ENCODE measurements around the gene ASCL4. TPM values are rescaled to one million over a fixed set of nuclear protein-coding genes. Genes with fewer than 3 reads are reported as not detected.

Gene ASCL4
- polyA plus RNA-seq, 2 of the 4 experiments (the other 2 are of a cell fraction) = not detected

- CTCF ChIA-PET = no interaction called here
- TF ChIP-seq SMC3 (IDR thresholded peaks at IDR 0.05) (no peak), GATA3 (IDR thresholded peaks at IDR 0.05; ENCODE audit: borderline replicate concordance) (no peak), JUNB (IDR thresholded peaks at IDR 0.05) (no peak), HMGXB4 (CRISPR knock-in tag; IDR thresholded peaks at IDR 0.05; ENCODE audit: borderline replicate concordance) (no peak), MAFK (IDR thresholded peaks at IDR 0.05; ENCODE audit: partially characterized antibody) (no peak), REST (IDR thresholded peaks at IDR 0.05) (no peak), CHD2 (IDR thresholded peaks at IDR 0.05; ENCODE audit: low read length, partially characterized antibody) (no peak), TFCP2L1 (CRISPR knock-in tag; IDR thresholded peaks at IDR 0.05) (no peak), ZFP36 (IDR thresholded peaks at IDR 0.05; ENCODE audit: borderline replicate concordance, partially characterized antibody) (no peak)
- Histone ChIP-seq H3K9me3 (no peaks in the 10 kb centered on the region), H3K27ac (no peak overlapping the region), H3K4me1 (no peaks in the 10 kb centered on the region), H3K4me3 (no peak overlapping the region), H3K4me2 (no peak overlapping the region)
- no peak for DNase-seq (ENCODE audit: low read depth in 1 of 2, low spot score in 1 of 2)
- no peak for ATAC-seq
- WGBS (ENCODE audit: missing lambda C conversion rate) = 5% methylated on average over 3 of the region's 3 CpGs
- POLR2A ChIA-PET = no interaction called here
- no peak for FAIRE-seq
Observed at GRCh38 chr12:107807471-107808150, 33.1 kb downstream of the ASCL4 start.

DNA sequence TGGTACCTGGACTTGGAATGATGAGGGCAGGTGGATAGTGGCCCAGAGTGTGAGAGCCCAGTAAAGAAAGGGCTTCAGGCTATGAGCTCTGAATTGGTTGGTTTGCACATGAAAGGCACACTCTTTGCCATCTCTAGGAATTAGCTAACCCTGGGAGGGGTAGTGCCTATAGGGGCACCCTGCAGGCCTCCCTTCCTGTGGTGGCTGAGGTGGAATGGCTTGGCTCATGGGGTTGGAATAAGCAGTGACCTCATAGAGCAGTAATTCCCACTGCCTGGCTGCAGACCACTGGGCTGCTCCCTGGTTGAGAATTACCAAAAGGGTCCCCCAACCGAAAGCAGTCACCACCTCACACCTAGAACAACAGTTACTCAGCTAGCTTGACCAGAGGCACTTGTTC is 42.7 kb downstream of the ASCL4 start:
- Histone ChIP-seq H3K27ac (no peak overlapping the region), H3K4me1 (no peaks in the 10 kb centered on the region), H3K4me2 (no peak overlapping the region), H3K9me3 (peaks cover 20% of the 10 kb centered on the region), H3K4me3 (no peak overlapping the region)
- DNase-seq (ENCODE audit: low read depth in 1 of 2, low spot score in 1 of 2) (no peak), FAIRE-seq (no peak), ATAC-seq (no peak)
- ChIA-PET POLR2A (no interaction called here), CTCF (no interaction called here)
- WGBS (ENCODE audit: missing lambda C conversion rate) = 0% methylated on average over 1 of the region's 1 CpG
- no peak for TF ChIP-seq RARB (CRISPR knock-in tag; IDR thresholded peaks at IDR 0.05)
- TF ChIP-seq PHF8 (IDR thresholded peaks at IDR 0.05; ENCODE audit: borderline replicate concordance, low read depth) = no peak
- TF ChIP-seq HOXB5 (CRISPR knock-in tag; IDR thresholded peaks at IDR 0.05) = no peak
- no peak for TF ChIP-seq CBX2 (IDR thresholded peaks at IDR 0.05; ENCODE audit: borderline replicate concordance, low read depth)
- no peak for TF ChIP-seq CHD4 (IDR thresholded peaks at IDR 0.05; ENCODE audit: borderline replicate concordance)
- no peak for TF ChIP-seq ZFP36 (IDR thresholded peaks at IDR 0.05; ENCODE audit: borderline replicate concordance, partially characterized antibody)
- TF ChIP-seq EHMT2 (IDR thresholded peaks at IDR 0.05; ENCODE audit: low read depth) = no peak
- TF ChIP-seq HEYL (CRISPR knock-in tag; IDR thresholded peaks at IDR 0.05) = no peak
- no peak for TF ChIP-seq SREBF2 (IDR thresholded peaks at IDR 0.05)
- TF ChIP-seq HOXA7 (CRISPR knock-in tag; IDR thresholded peaks at IDR 0.05) = no peak
- TF ChIP-seq RFX5 (IDR thresholded peaks at IDR 0.05) = no peak
- TF ChIP-seq GATA3 (IDR thresholded peaks at IDR 0.05; ENCODE audit: borderline replicate concordance) = no peak
- no peak for TF ChIP-seq MYC (IDR thresholded peaks at IDR 0.05; ENCODE audit: borderline replicate concordance, low read length)
- TF ChIP-seq POLR2A (IDR thresholded peaks at IDR 0.05; ENCODE audit: low read length) = no peak
- TF ChIP-seq JUN (IDR thresholded peaks at IDR 0.05) = no peak
- TF ChIP-seq HMGXB4 (CRISPR knock-in tag; IDR thresholded peaks at IDR 0.05; ENCODE audit: borderline replicate concordance) = no peak
- TF ChIP-seq MAZ (IDR thresholded peaks at IDR 0.05; ENCODE audit: borderline replicate concordance, low read depth, low read length) = no peak
- no peak for TF ChIP-seq TFCP2L1 (CRISPR knock-in tag; IDR thresholded peaks at IDR 0.05)
- no peak for TF ChIP-seq PBX3 (IDR thresholded peaks at IDR 0.05)
